ENCODE results near the gene GABRR3.
A peak's percentile ranks its signal among the peaks of the same experiment; 100 is the strongest.
"Not testable (repeated sequence)": the region's sequence is repeated elsewhere in the genome, so short reads cannot be mapped to it uniquely, and the experiment has no call there.

The GABRR3 gene

GRCh38 chr3:98021830-98022560 lies 13.1 kb downstream of the GABRR3 start:
- DNase-seq (ENCODE audit: low read depth): no peak

GRCh38 chr3:98020412-98020811 lies 14.7 kb downstream of the GABRR3 start:
- DNase-seq (ENCODE audit: low read depth): no peak

DNA sequence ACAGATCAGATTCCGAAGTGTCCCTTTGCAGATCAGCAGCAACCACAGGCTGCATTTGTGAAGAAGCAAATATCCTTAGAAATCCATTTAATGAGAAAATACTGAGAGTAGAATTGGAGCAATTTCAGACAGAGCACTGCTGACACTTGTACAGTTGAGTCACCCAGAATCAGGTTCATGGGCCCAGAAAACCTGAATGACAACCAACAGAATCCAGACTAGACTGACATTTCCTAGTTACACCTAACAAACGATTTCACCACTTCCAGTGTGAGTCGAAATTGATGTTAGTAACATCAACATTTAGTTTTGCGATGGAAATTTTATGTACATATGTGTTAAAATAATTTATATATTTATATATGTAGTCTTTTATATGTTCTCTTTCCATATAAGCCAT lies 16.8 kb downstream of the GABRR3 start:
- DNase-seq (ENCODE audit: low read depth): no peak

GRCh38 chr3:98014268-98014585 lies 20.9 kb downstream of the GABRR3 start:
- DNase-seq (ENCODE audit: low read depth): no peak

DNA sequence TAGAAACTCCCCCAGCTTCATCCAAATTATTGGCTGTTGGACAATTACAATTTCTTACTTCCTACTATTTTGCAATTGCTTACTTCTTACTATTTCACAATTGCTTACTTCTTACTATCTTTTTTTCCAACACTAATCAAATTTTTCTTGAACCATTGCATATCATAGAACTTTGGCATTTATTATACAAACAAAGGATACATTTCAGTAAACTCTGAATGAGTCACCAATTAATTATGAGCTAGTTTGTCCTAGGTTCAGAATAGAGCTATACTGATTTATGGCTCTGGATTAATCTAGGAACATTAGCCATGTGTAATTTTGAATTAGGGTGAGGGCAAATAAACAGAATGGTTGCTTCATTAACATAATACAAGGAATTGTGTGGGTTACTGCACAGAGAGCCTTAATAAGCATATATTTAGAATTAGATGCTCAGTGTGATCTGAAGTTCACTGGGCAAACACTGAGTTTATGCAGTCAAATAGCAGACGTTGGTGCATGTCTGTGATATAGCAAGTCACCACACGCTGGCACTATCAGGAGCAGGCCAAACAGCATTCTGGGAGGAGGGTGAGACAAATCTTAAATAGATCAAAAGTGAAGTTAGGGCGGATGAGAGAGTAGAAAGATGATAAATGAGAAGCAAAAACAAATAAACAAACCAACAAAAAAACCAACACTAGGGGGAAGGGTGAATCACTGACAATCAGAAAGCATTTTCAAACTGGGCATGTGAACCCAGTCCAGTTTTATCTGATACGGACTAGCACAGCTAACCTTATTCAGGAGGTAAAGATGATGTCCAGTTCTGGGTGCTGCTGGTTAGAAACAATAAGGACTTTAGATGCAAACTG lies 21.5 kb downstream of the GABRR3 start:
- peak; percentile 78 for DNase-seq (ENCODE audit: low read depth)

DNA sequence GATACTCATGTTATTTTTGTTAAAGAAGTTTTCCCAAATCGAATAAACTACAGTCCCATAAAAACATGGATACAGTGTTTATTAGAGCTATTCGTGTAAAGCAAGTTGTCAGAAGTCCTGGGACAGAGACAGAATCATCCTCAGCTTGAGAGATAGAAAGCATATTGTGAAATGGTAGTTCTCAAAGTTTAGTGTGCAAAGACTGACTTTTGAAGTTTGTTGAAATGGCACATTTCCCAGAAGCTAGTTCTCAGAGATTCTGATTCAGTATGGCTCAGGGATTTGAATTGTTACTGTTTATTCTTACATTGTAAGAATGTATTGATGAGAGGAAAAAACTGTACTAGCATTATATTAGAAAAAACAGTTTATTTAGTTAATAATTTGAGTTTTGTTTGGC lies 22.1 kb downstream of the GABRR3 start:
- DNase-seq (ENCODE audit: low read depth): peak; percentile 82

GRCh38 chr3:98010883-98011449 lies 24.1 kb downstream of the GABRR3 start:
- DNase-seq (ENCODE audit: low read depth): not testable (repeated sequence)

DNA sequence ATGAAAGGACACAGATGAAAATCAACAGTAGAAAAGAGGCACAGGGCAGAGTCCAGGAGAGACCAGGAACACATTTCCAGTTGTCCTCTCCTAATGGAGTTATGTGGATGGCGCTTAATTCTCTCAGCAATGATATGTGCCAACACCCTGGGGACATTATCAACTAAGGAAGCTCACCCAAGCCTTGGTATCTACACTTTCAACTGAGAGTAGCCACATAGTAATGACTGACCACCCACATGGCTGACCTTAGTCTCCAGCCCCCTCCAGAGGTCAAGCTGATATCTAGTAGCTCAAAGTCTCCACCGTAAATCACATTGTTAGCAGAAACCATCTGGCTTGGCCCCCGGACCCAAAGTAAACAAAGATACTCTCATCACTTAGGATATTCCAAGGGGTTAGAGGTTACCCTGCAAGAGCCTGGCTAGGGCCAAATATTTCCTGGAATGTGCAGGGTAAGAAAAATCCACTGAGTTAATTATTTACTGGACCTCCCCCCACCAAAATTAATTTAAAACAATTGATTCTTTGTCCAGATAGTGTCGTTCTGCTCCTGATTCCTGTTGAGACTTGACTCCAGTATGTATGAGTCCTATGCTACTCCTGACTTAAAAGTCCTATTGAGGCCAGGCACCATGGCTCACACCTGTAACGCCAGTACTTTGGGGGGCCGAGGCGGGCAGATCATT lies 24.8 kb downstream of the GABRR3 start:
- no peak for DNase-seq (ENCODE audit: low read depth)

GRCh38 chr3:98008855-98009254 lies 26.3 kb downstream of the GABRR3 start:
- no peak for DNase-seq (ENCODE audit: low read depth)

GRCh38 chr3:98005438-98005837 lies 29.7 kb downstream of the GABRR3 start:
- DNase-seq (ENCODE audit: low read depth): no peak

DNA sequence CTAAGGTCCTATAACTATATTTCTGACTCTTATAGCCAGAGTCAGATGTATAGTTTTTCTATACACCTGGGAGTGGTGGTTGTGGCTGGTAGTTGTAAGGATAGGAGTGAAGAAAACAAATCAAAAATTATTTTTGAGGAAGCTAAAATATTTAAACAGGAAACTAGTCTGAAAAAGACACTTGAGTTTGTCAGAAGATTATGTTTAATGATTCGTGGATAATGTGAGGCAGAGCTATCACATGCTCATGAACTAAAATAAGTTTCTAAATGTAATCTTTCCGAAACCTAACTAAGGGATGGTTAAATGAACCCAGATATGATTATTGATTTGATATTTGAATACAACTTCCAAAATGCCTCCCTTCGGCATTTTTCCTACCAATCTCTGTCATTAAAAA lies 30.4 kb downstream of the GABRR3 start:
- DNase-seq (ENCODE audit: low read depth): no peak

DNA sequence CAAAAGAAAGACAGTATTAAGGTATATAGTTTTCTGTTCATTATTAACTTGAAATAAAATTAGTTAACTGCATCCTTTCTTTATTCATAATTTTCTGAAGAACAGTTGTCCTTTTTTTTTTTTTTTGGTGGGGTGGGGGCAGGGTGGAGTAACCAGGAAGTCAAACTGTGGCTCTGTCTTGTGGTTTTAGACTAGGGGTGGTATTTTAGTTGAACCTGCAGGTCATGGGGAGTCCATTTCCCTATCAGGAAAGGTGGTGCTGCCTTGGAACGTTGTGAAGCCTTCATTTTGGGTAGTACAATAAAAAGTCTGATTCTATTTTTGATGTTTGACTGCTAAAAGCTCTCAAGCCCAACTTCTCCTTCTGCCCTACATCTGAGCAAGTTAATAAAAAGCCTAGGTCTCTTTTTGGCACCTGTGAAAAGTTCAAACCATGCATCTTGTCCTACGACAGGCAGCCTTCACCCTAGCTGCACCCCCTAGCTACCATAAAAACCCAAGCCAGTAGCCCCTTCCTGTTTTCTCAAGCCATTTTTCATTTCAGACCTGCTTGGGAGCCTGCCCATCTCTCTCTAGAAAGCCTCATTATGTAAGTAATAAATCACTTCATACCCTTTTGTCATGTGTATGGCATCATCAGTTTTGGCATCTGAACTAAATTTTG lies 31.7 kb downstream of the GABRR3 start:
- no peak for DNase-seq (ENCODE audit: low read depth)

GRCh38 chr3:98002717-98003116 lies 32.4 kb downstream of the GABRR3 start:
- no peak for DNase-seq (ENCODE audit: low read depth)

DNA sequence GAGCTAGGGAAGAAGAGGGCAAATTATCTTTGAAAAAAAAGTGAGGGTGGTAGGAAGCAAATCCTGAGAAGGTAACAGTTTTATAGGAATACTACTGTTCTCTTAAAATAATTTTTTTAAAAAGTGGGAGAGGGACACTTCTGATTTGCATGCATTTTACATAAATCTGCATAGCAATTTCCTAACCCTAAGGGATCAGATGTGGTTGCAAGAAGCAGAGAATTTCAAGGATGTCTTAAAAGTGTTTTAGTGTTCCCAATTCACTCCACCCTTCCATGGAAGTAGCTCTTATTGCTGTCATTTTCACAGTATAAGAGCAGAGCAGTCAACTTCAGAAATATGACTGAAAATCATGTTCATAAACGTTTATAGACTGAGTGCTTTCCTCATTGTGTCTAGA lies 35.1 kb downstream of the GABRR3 start:
- DNase-seq (ENCODE audit: low read depth): no peak

GRCh38 chr3:97999103-97999502 lies 36.0 kb downstream of the GABRR3 start:
- no peak for DNase-seq (ENCODE audit: low read depth)

GRCh38 chr3:97996988-97997387 lies 38.1 kb downstream of the GABRR3 start:
- DNase-seq (ENCODE audit: low read depth): no peak

GRCh38 chr3:97994328-97994945 lies 40.7 kb downstream of the GABRR3 start:
- DNase-seq (ENCODE audit: low read depth): no peak

GRCh38 chr3:97993526-97993925 lies 41.6 kb downstream of the GABRR3 start:
- DNase-seq (ENCODE audit: low read depth): no peak

GRCh38 chr3:97992547-97993173 lies 42.5 kb downstream of the GABRR3 start:
- DNase-seq (ENCODE audit: low read depth): no peak

GRCh38 chr3:97991293-97991682 lies 43.8 kb downstream of the GABRR3 start:
- DNase-seq (ENCODE audit: low read depth): no peak

- no peak for DNase-seq (ENCODE audit: low read depth)
These were observed 44.4 kb downstream of the GABRR3 start for GRCh38 chr3:97990624-97991292.

All from fibroblast of gingiva (primary cell).